ENCODE data around the gene IL9.

GRCh38 chr5:135875567-135875966 is 20.1 kb downstream of the IL9 start:
- TF ChIP-seq, protein P1, sequence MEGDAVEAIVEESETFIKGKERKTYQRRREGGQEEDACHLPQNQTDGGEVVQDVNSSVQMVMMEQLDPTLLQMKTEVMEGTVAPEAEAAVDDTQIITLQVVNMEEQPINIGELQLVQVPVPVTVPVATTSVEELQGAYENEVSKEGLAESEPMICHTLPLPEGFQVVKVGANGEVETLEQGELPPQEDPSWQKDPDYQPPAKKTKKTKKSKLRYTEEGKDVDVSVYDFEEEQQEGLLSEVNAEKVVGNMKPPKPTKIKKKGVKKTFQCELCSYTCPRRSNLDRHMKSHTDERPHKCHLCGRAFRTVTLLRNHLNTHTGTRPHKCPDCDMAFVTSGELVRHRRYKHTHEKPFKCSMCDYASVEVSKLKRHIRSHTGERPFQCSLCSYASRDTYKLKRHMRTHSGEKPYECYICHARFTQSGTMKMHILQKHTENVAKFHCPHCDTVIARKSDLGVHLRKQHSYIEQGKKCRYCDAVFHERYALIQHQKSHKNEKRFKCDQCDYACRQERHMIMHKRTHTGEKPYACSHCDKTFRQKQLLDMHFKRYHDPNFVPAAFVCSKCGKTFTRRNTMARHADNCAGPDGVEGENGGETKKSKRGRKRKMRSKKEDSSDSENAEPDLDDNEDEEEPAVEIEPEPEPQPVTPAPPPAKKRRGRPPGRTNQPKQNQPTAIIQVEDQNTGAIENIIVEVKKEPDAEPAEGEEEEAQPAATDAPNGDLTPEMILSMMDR (IDR thresholded peaks at IDR 0.05) = no peak
- no peak for TF ChIP-seq POLR2A (IDR thresholded peaks at IDR 0.05)
